ENCODE data around the gene NVL.
"Not testable (repeated sequence)": the region's sequence is repeated elsewhere in the genome, so short reads cannot be mapped to it uniquely, and the experiment has no call there.

NVL gene

DNA sequence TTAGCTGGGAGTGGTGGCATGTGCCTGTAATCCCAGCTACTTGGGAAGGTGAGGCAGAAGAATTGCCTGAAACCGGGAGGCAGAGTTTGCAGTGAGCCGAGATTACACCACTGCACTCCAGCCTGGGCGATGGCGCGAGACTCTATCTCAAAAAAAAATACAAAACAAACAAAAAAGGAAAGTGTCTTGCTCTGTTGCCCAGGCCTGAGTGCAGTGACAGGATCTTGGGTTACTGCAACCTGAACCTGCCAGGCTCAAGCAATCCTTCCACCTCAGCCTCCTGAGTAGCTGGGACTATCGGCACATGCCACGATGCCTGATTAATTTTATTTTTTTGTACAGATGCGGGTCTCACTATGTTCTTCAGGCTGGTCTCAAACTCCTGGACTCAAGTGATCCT lies 113.6 kb downstream of the NVL start:
- no peaks in the 10 kb centered on the region for H3K4me1 Mint-ChIP-seq (ENCODE audit: low read depth)
- H3K36me3 Mint-ChIP-seq (ENCODE audit: low read depth): no peaks in the 10 kb centered on the region
- H3K4me3 Mint-ChIP-seq: no peak overlapping the region
- no peak overlapping the region for H3K27ac Mint-ChIP-seq
- H3K9me3 Mint-ChIP-seq: no peaks in the 10 kb centered on the region
- H3K27me3 Mint-ChIP-seq (ENCODE audit: low read depth): peaks cover 8% of the 10 kb centered on the region

DNA sequence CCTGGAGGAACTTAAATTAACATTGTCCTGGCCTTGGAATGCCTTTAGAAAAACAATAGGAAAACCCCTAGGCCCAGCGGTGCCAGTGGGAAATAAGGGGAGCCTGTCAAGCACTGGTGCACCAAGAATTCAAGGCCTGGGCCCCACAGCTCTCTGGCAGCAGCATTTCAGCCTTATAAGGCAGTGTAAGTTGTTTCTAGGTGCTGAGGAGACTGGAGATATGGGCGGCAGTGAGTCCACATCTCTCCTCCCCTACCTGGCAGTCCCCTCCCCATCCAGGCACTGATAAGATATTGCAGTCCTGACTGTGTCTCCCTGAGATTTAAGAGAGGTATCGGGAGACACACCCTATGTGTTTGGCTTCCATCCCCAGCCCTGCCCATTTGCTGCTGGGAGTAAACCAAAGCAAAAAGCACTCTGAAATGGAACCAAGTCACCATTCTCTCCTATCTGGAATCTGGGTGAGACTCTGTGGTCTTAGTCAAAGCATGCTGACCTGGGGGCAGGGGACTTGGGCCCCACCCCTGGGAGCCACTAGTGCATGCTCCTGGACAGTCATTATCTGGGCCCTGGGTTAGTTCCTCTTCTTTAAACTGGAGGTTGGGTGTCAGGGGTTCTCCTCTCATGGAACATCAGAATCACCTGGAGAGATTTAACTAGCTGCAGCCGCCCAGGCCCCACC lies 116.4 kb downstream of the NVL start:
- Mint-ChIP-seq H3K9me3 (no peaks in the 10 kb centered on the region), H3K27ac (no peak overlapping the region), H3K4me1 (ENCODE audit: low read depth) (no peaks in the 10 kb centered on the region), H3K36me3 (ENCODE audit: low read depth) (no peaks in the 10 kb centered on the region), H3K4me3 (no peak overlapping the region), H3K27me3 (ENCODE audit: low read depth) (no peaks in the 10 kb centered on the region)

DNA sequence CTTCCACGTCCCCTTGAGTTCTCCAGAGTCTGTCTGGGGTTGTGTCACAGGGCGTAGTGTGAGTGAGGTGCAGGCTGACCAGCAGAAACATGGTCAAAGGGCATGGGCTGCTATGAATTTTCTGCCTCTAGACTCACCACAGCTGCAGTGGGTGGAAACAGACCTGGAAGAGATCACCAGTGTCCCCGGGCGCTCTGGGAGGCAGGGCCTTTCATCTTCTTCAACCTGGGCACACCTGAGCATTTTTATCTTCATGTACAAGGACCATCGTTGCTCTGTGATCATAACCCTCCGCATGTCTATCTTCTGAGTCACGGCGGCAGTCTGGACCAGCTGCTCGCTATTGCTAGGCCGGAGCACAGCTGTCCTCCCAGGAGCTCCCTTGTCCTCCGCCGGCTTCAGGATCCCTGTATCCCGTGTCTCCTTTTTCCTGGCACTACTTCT lies 117.3 kb downstream of the NVL start:
- Mint-ChIP-seq H3K36me3 (ENCODE audit: low read depth) (no peaks in the 10 kb centered on the region), H3K4me1 (ENCODE audit: low read depth) (no peaks in the 10 kb centered on the region), H3K27ac (no peak overlapping the region), H3K9me3 (no peaks in the 10 kb centered on the region), H3K4me3 (no peak overlapping the region), H3K27me3 (ENCODE audit: low read depth) (no peaks in the 10 kb centered on the region)

DNA sequence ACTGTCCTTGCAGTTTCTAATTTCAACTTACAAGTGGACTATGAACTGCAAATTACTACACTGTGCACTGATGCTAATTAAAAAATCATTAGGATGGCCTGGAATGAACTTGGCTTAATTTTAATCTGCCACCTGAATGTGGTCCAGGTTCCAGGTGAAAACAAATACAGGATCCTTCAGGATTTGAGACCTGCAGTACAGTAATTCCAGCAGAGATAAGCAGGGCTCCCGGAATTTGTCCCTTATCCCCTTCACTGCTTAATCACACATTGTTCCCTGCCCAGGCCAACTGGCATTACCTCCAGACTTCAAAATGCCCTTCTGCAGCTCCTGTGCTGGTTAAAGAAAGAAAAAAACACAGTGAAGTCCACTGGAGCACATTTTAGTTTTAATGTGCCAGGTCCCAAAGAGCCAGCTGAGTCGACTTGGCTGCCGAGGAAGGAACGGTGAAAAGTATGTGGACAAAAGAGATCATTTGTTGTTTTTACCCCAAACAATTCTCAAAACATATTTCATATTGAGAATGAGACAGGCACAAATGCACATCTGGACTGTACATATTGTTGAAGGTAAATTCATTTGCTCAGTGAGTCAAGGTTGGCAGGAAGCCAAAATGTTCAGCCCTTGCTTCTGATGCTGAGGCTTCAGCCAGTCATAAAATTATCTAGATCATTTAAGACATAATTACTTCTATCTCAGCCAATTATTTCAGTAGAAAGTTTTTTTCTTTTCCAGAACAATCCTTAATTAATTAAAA lies 118.6 kb downstream of the NVL start:
- Mint-ChIP-seq H3K4me1 (ENCODE audit: low read depth) (no peaks in the 10 kb centered on the region), H3K27me3 (ENCODE audit: low read depth) (no peaks in the 10 kb centered on the region), H3K36me3 (ENCODE audit: low read depth) (no peaks in the 10 kb centered on the region), H3K4me3 (no peak overlapping the region), H3K27ac (no peak overlapping the region), H3K9me3 (no peaks in the 10 kb centered on the region)

DNA sequence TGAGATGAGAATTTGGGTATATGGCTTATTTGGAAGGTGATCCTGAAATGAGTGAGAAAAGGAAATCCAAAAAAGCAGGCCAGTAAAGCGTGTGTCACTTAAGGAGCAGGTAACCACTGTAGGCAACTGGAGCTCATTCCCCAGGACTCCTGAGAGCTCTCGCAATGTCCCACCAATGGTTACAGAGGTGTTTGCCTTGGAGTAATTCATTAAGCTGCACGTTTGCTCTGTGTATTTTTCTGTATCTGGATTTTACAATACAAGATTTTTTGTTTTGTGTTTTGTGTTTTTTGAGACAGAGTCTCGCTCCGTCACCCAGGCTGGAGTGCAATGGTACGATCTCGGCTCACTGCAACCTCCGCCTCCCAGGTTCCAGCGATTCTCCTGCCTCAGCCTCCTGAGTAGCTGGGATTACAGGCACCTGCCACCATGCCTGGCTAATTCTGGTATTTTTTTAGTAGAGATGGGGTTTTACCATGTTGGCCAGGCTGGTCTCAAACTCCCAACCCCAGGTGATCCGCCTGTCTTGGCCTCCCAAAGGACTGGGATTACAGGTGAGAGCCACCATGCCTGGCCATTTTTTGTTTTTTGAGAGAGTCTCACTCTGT lies 123.9 kb downstream of the NVL start:
- Mint-ChIP-seq H3K4me1 (ENCODE audit: low read depth) (peaks cover 11% of the 10 kb centered on the region), H3K27ac (peak overlapping the region; percentile 61)
- H3K4me3 Mint-ChIP-seq; H3K9me3 Mint-ChIP-seq; H3K36me3 Mint-ChIP-seq (ENCODE audit: low read depth); H3K27me3 Mint-ChIP-seq (ENCODE audit: low read depth): not testable (repeated sequence)

DNA sequence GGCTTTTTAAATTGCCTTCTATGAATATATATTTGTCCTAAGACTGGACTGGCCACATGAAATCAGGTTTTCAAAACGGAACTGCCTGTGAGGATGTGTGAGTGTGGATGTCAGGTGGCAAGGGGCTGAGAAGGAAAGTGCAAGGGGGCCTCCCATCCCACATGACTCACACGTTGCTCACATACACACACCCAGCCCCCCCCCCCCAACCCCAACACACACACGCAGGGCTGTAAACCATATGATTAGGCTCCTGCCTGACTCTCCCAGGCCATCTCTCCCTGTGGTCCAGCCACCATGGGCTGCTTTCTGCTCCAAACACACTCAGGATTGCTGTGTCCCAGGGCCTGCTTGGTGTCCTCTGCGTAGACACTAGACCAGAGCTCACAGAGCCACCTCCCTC lies 124.5 kb downstream of the NVL start:
- Mint-ChIP-seq H3K36me3 (ENCODE audit: low read depth) (peaks cover 2% of the 10 kb centered on the region), H3K4me1 (ENCODE audit: low read depth) (peaks cover 11% of the 10 kb centered on the region), H3K27ac (peak overlapping the region; percentile 61), H3K9me3 (no peaks in the 10 kb centered on the region), H3K27me3 (ENCODE audit: low read depth) (no peaks in the 10 kb centered on the region), H3K4me3 (no peak overlapping the region)

- Mint-ChIP-seq H3K27ac (no peak overlapping the region), H3K4me3 (no peak overlapping the region)
Observed at GRCh38 chr1:224203243-224204016, 126.5 kb downstream of the NVL start.

GRCh38 chr1:224201853-224202252 lies 128.1 kb downstream of the NVL start:
- Mint-ChIP-seq H3K4me1 (ENCODE audit: low read depth) (peaks cover 11% of the 10 kb centered on the region), H3K36me3 (ENCODE audit: low read depth) (peaks cover 2% of the 10 kb centered on the region), H3K27me3 (ENCODE audit: low read depth) (no peaks in the 10 kb centered on the region), H3K27ac (no peak overlapping the region), H3K4me3 (no peak overlapping the region), H3K9me3 (no peaks in the 10 kb centered on the region)

More at GRCh38 chr1:224203243-224204016, 126.5 kb downstream of the NVL start:
- Mint-ChIP-seq H3K4me1 (ENCODE audit: low read depth) (peaks cover 11% of the 10 kb centered on the region), H3K36me3 (ENCODE audit: low read depth) (peaks cover 2% of the 10 kb centered on the region), H3K27me3 (ENCODE audit: low read depth) (no peaks in the 10 kb centered on the region), H3K9me3 (no peaks in the 10 kb centered on the region)

DNA sequence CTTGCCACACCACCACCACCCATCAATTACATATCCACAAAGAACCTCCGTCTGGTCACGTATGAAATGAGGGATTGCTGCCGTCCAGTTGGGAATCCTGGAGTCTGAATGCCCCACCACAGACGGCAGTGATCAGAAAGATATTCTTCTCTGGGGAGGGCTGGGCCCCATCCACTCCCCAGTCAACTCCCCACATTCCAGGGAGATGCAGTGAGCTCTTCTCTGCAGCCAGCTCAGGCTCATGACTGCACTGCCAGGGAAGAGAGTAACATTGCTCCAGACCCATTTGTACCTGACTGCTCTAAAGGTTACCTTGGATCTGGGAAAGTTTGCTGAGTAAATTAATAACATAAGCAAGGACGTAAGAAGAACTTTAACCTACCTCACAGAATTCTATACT lies 128.6 kb downstream of the NVL start:
- peaks cover 2% of the 10 kb centered on the region for H3K36me3 Mint-ChIP-seq (ENCODE audit: low read depth)

GRCh38 chr1:224199679-224200078 lies 130.3 kb downstream of the NVL start:
- Mint-ChIP-seq H3K27me3 (ENCODE audit: low read depth) (no peaks in the 10 kb centered on the region), H3K36me3 (ENCODE audit: low read depth) (peaks cover 7% of the 10 kb centered on the region), H3K4me3 (no peak overlapping the region), H3K4me1 (ENCODE audit: low read depth) (peaks cover 6% of the 10 kb centered on the region), H3K27ac (no peak overlapping the region), H3K9me3 (no peaks in the 10 kb centered on the region)

More for the DNA sequence above, 128.6 kb downstream of the NVL start:
- peaks cover 11% of the 10 kb centered on the region for H3K4me1 Mint-ChIP-seq (ENCODE audit: low read depth)
- H3K4me3 Mint-ChIP-seq: no peak overlapping the region
- H3K27ac Mint-ChIP-seq: no peak overlapping the region
- H3K9me3 Mint-ChIP-seq: no peaks in the 10 kb centered on the region
- no peaks in the 10 kb centered on the region for H3K27me3 Mint-ChIP-seq (ENCODE audit: low read depth)

- Mint-ChIP-seq H3K4me1 (ENCODE audit: low read depth) (peaks cover 6% of the 10 kb centered on the region), H3K36me3 (ENCODE audit: low read depth) (peaks cover 15% of the 10 kb centered on the region), H3K27ac (no peak overlapping the region), H3K9me3 (no peaks in the 10 kb centered on the region), H3K4me3 (no peak overlapping the region), H3K27me3 (ENCODE audit: low read depth) (no peaks in the 10 kb centered on the region)
Observed at GRCh38 chr1:224198572-224198971, 131.4 kb downstream of the NVL start.

DNA sequence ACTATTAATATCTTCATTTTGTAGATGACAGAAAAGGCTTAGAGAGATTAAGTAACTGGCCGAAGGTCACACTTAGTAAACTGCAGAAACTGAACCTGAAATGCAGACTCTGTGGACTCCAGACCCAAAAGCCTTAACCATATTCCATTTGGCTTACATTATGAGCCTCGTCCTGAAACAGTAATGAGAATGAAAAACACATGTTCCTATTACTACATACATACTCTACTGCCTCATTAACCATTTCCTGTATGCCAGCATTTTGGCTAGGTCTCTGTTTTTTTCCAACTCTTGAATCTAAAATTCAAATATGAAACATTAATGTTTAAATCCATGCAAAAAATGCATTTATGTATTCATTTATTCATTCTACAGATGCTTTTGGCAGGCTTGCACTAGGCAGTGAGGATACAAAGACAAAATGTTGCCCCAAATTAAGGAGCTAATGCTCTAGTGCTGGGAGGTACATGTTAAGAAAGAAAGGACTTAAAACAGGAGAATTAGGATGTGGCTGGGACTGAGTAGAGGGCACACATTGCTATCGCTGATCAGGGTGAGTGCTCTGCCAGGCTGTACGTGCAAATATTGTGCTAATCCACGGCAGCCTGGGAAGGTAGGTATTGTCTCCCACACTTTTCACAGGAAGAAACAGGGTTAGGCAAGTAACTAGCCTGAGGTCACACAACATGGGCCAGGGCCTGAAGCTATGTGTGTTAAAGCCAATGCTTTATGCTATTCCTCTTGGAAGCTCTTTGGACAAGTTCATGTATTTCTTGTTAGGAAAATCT lies 133.0 kb downstream of the NVL start:
- Mint-ChIP-seq H3K9me3 (no peaks in the 10 kb centered on the region), H3K4me3 (no peak overlapping the region), H3K4me1 (ENCODE audit: low read depth) (peaks cover 13% of the 10 kb centered on the region), H3K27me3 (ENCODE audit: low read depth) (no peaks in the 10 kb centered on the region), H3K27ac (no peak overlapping the region), H3K36me3 (ENCODE audit: low read depth) (peaks cover 27% of the 10 kb centered on the region)

DNA sequence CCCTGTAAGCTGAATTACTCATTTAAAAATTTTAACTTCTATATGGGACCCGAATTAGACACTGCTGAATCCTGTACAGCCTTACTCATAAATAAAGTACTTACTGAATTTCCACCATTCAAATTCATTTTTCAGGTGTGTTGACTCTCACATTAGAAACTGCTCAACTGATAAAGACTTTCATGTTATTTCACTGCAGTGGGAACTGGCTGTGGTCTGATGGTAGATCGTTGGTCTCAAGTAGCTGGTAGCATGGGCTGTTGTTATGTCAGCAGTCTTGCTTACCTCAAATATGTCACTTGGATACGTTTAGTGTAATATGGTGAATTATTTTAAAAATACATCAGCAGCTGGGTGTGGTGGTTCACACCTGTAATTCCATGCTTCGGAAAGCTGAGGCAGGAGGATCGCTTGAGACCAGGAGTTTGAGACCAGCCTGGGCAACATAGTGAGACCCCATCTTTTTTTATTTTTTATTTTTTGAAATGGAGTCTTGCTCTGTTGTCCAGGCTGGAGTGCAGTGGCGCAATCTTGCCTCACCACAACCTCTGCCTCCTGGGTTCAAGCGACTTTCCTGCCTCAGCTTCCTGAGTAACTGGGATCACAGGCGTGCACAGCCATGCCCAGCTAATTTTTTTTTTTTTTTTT lies 136.5 kb downstream of the NVL start:
- no peaks in the 10 kb centered on the region for H3K27me3 Mint-ChIP-seq (ENCODE audit: low read depth)
- peaks cover 28% of the 10 kb centered on the region for H3K4me1 Mint-ChIP-seq (ENCODE audit: low read depth)
- no peak overlapping the region for H3K27ac Mint-ChIP-seq
- no peaks in the 10 kb centered on the region for H3K9me3 Mint-ChIP-seq
- H3K36me3 Mint-ChIP-seq (ENCODE audit: low read depth): peaks cover 36% of the 10 kb centered on the region
- H3K4me3 Mint-ChIP-seq: no peak overlapping the region

All from T-helper 1 cell treated with Interleukin-12 subunit alpha and Interleukin-12 subunit beta and Interleukin-4 antibody, amounts not matched to agents 30 μg/mL and 1 μg/mL, for 36 hours (primary cell).